Endothelial cell of umbilical vein (primary cell): ENCODE data around the gene CSNK1D. TPM values are rescaled to one million over a fixed set of nuclear protein-coding genes. Genes with fewer than 3 reads are reported as not detected.
"Not testable (repeated sequence)": the region's sequence is repeated elsewhere in the genome, so short reads cannot be mapped to it uniquely, and the experiment has no call there.

ENCODE experiments used
- BruUV-seq: library from RNA; stranded (reverse); fragments of 400-500 nt; replicated peaks from 2 replicates; lab custom pipeline; 2021; lab: Mats Ljungman, UMichigan
- CTCF ChIA-PET: fragments of 300-600, 350-600 bp; sonication (Branson Sonifier 250); formaldehyde crosslinking; loops from one replicate; lab custom pipeline; 2021; ENCODE audit warnings: antibody characterized with exemption, inconsistent platforms; lab: Charles Lee
- POLR2A ChIA-PET: fragments of 300-600, 350-600 bp; sonication (Branson Sonifier 250); formaldehyde crosslinking; loops from one replicate; lab custom pipeline; 2021; ENCODE audit warnings: antibody characterized with exemption, inconsistent platforms; lab: Charles Lee
- DNase-seq: peaks from one replicate; pipeline ENCODE4 v3.0.0-alpha.2; 2011; ENCODE audit warnings: low read depth, low spot score
- FAIRE-seq: peaks from 2 replicates; lab custom pipeline; 2011; peaks lifted over from hg19 to GRCh38; lab: Jason Lieb, UNC
- H2AFZ ChIP-seq: 2 replicates; pipeline ENCODE4 v1.6.0; 2012; ENCODE audit warnings: low read depth, low read length, control low read depth, inconsistent platforms
- H3K27ac ChIP-seq: 2 replicates; pipeline ENCODE4 v1.5.1; 2011; ENCODE audit warnings: low read depth, mild to moderate bottlenecking, control low read depth, low read length, moderate library complexity; ENCODE audit not compliant: insufficient read depth
- H3K27me3 ChIP-seq, 2 experiments: 2 replicates each; pipeline versions ENCODE4 v1.6.0 to v1.6.1; 2011; ENCODE audit warnings: low read length in 2 of 2, mixed read lengths in 1 of 2; ENCODE audit not compliant: control insufficient read depth in 2 of 2, insufficient read depth in 2 of 2
- H3K36me3 ChIP-seq, 2 experiments: 2 replicates in 1 of 2; 3 replicates in 1 of 2; pipeline ENCODE4 v1.5.1; 2011; ENCODE audit warnings: low read length in 2 of 2, mild to moderate bottlenecking in 1 of 2, moderate library complexity in 1 of 2; ENCODE audit not compliant: control insufficient read depth in 2 of 2, insufficient read depth in 2 of 2; ENCODE audit errors: extremely low read depth in 1 of 2
- H3K4me1 ChIP-seq: 3 replicates; pipeline ENCODE4 v1.5.1; 2011; ENCODE audit warnings: mild to moderate bottlenecking, low read length; ENCODE audit not compliant: control insufficient read depth, insufficient read depth; ENCODE audit errors: extremely low read depth
- H3K4me2 ChIP-seq: 2 replicates; pipeline ENCODE4 v1.6.1; 2011; ENCODE audit warnings: low read length, control low read depth, mixed read lengths; ENCODE audit not compliant: insufficient read depth
- H3K4me3 ChIP-seq, 3 experiments: fragments of 200-600 bp in 1 of 3; sonication (generic), shearing (Covaris generic) in 1 of 3; replicated peaks in 1 of 3; 2 replicates each; pipeline ENCODE4 v1.5.1; 2011 to 2016; ENCODE audit warnings: control low read depth in 3 of 3, low read length in 3 of 3, mild to moderate bottlenecking in 2 of 3, inconsistent platforms in 1 of 3, low read depth in 1 of 3, moderate library complexity in 1 of 3; ENCODE audit not compliant: insufficient read depth in 1 of 3
- H3K79me2 ChIP-seq: 2 replicates; pipeline ENCODE4 v1.6.0; 2012; ENCODE audit warnings: low read length, inconsistent platforms; ENCODE audit not compliant: control insufficient read depth, insufficient read depth
- H3K9ac ChIP-seq: replicated peaks from 2 replicates; pipeline ENCODE3; 2011; ENCODE audit warnings: low read length, control low read depth; ENCODE audit not compliant: insufficient read depth; ENCODE audit errors: extremely low read depth
- H3K9me1 ChIP-seq: replicated peaks from 3 replicates; pipeline ENCODE4 v1.6.0; 2011; ENCODE audit warnings: mild to moderate bottlenecking, low read length; ENCODE audit not compliant: control insufficient read depth, insufficient read depth; ENCODE audit errors: extremely low read depth
- H3K9me3 ChIP-seq: replicated peaks from 2 replicates; pipeline ENCODE4 v1.5.1; 2012; ENCODE audit warnings: low read length, inconsistent platforms; ENCODE audit not compliant: control insufficient read depth, insufficient read depth
- H4K20me1 ChIP-seq: replicated peaks from 2 replicates; pipeline ENCODE3; 2011; ENCODE audit warnings: mild to moderate bottlenecking, low read length; ENCODE audit not compliant: control insufficient read depth, insufficient read depth; ENCODE audit errors: extremely low read depth
- EZH2 ChIP-seq: IDR thresholded peaks from 2 replicates; pipeline ENCODE4 v1.6.1; 2012; ENCODE audit warnings: borderline replicate concordance, low read depth, mild to moderate bottlenecking, moderate library complexity, low read length, inconsistent platforms; ENCODE audit not compliant: severe bottlenecking
- FOS ChIP-seq: IDR thresholded peaks from 2 replicates; pipeline ENCODE4 v1.6.1; 2011; ENCODE audit warnings: mild to moderate bottlenecking, low read length, moderate library complexity, borderline replicate concordance; ENCODE audit not compliant: insufficient read depth
- GATA2 ChIP-seq: IDR thresholded peaks from 2 replicates; pipeline ENCODE4 v1.7.0; 2011; ENCODE audit warnings: low read depth, mild to moderate bottlenecking, moderate library complexity, mixed read lengths, low read length; ENCODE audit not compliant: insufficient read length, insufficient read depth
- JUN ChIP-seq: IDR thresholded peaks from 2 replicates; pipeline ENCODE4 v1.6.1; 2011; ENCODE audit warnings: borderline replicate concordance, low read depth; ENCODE audit not compliant: insufficient read length, insufficient read depth
- MYC ChIP-seq: IDR thresholded peaks from one replicate; pipeline ENCODE4 v1.6.1; 2011; ENCODE audit warnings: mild to moderate bottlenecking, low read depth, low read length
- POLR2A ChIP-seq: IDR thresholded peaks from 2 replicates; pipeline ENCODE4 v1.6.1; 2012; ENCODE audit warnings: low read depth, mild to moderate bottlenecking, control low read depth, low read length
- POLR2AphosphoS5 ChIP-seq: IDR thresholded peaks from 2 replicates; pipeline ENCODE4 v1.6.1; 2012; ENCODE audit warnings: low read depth, mild to moderate bottlenecking, control low read depth, low read length, moderate library complexity; ENCODE audit not compliant: insufficient read depth
- dilution Hi-C: fragments of 300-500 bp; cut with MboI; formaldehyde crosslinking; loops from one replicate; pipeline ENCODE4 v1.15.0; 2019; ENCODE audit warnings: low sequenced_read_pairs; ENCODE audit not compliant: extremely low pct_ligation_motif_present
- intact Hi-C: fragments of 100-400 bp; cut with micrococcal nuclease; formaldehyde crosslinking; loops from one replicate; pipeline ENCODE4 v1.10.0; 2022
- polyA plus RNA-seq, 4 experiments: library from polyadenylated mRNA; depleted of rRNA in 3 of 4; stranded (reverse) in 3 of 4; unstranded in 1 of 4; fragments of >200 nt; gene quantifications; 2 replicates each; pipeline versions ENCODE4 v1.2.1 to v1.2.3, GENCODE V29; 2011 to 2012; ENCODE audit warnings: missing spikeins in 1 of 4
- total RNA-seq: library from RNA; stranded (reverse); gene quantifications from 2 replicates; pipeline ENCODE4 v1.2.3, GENCODE V29; 2021
- TF ChIP-seq, protein P1 (sequence below), 2 donors: IDR thresholded peaks; 1 replicate in 1 of 2; 2 replicates in 1 of 2; pipeline ENCODE4 v1.5.1; 2011; ENCODE audit warnings: low read length in 2 of 2, mild to moderate bottlenecking in 2 of 2, moderate library complexity in 2 of 2, control low read depth in 1 of 2, inconsistent platforms in 1 of 2, low read depth in 1 of 2; ENCODE audit not compliant: insufficient read depth in 1 of 2; ENCODE audit errors: extremely low read depth in 1 of 2
- TF ChIP-seq, protein P2 (sequence below): IDR thresholded peaks from 2 replicates; pipeline ENCODE4 v1.6.1; 2011; ENCODE audit not compliant: insufficient read depth, insufficient read length

CSNK1D gene
- total and polyA plus RNA-seq, 2 donors (not counting 3 experiments of a cell fraction or from before 2014, with no cell fraction given): 127 to 155 TPM

DNA sequence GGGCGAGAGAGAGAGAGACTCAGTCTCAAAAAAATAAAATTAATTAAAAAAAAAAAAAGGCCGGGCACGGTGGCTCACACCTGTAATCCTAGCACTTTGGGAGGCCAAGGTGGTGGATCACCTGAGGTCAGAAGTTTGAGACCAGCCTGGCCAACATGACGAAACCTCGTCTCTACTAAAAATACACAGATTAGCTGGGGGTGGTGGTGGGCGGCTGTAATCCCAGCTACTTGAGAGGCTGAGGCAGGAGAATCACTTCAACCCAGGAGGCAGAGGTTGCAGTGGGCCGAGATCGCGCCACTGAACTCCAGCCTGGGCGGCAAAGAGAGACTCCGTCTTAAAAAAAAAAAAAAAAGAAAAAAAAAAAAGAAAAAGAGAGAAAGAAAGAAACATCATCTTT lies 62.8 kb downstream of the CSNK1D start:
- H2AFZ ChIP-seq, H3K9ac ChIP-seq, H3K4me2 ChIP-seq, H3K36me3 ChIP-seq, H4K20me1 ChIP-seq, H3K79me2 ChIP-seq, DNase-seq, CTCF ChIA-PET, H3K9me1 ChIP-seq, BruUV-seq, H3K27me3 ChIP-seq, POLR2A ChIA-PET, H3K9me3 ChIP-seq, dilution Hi-C loops, H3K27ac ChIP-seq, FAIRE-seq, H3K4me3 ChIP-seq: not testable (repeated sequence)
- intact Hi-C loops: loop anchor here (10.0 kb wide), 1 partner anchor 186 kb away; the partner anchor contains the start of genes CENPX and LRRC45
- peaks cover 16% of the 10 kb centered on the region for H3K4me1 ChIP-seq

DNA sequence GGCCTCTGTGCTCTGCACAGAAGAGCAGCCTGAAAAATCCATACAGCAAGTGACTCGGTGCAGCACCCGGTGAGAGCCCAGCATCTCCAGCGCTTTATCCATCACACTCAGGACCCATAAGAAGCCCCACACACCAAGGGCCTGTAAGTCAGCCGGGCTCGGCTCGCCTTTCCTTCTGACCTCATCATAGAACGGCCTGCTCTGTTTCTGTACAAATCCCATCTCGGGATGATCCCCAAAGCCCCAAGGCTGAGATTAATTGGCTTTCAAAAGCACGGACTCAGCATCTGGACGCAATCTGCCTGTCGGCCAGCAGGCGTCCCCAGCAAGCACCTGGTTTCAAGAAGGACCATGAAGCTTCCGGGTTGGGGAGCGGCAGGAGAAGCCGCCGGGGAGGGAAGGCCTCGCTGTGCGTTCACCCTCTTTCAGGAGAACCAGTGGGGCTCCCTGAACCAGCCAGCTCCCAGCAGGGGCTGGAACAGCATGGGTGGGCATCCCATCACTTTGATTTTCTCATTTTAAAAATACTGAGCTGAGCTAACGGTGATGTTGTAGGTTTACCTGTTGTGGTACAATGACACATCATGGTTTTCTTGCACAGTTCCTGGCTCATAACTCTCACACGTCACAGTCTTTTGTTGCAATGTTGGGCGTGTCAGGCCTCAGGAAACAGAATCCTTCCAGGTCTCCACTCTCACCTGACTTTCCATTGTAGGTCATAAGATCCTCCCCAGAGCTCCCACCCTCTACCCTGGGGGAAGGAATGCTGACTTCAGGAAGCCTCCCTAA lies 67.6 kb downstream of the CSNK1D start:
- Histone ChIP-seq H3K27me3 (no peaks in the 10 kb centered on the region), H3K79me2 (no peaks in the 10 kb centered on the region), H3K4me3 (no peak overlapping the region), H2AFZ (peak overlapping the region; percentile 69), H3K27ac (peak overlapping the region; percentile 35), H3K4me2 (peak overlapping the region; percentile 18), H3K9me1 (no peaks in the 10 kb centered on the region), H3K9ac (no peak overlapping the region), H3K9me3 (no peaks in the 10 kb centered on the region), H3K36me3 (no peaks in the 10 kb centered on the region), H4K20me1 (no peaks in the 10 kb centered on the region), H3K4me1 (peaks cover 7% of the 10 kb centered on the region)
- FAIRE-seq (peak; percentile 94), DNase-seq (peak; percentile 77)
- TF ChIP-seq FOS: no peak
- TF ChIP-seq, protein P1, sequence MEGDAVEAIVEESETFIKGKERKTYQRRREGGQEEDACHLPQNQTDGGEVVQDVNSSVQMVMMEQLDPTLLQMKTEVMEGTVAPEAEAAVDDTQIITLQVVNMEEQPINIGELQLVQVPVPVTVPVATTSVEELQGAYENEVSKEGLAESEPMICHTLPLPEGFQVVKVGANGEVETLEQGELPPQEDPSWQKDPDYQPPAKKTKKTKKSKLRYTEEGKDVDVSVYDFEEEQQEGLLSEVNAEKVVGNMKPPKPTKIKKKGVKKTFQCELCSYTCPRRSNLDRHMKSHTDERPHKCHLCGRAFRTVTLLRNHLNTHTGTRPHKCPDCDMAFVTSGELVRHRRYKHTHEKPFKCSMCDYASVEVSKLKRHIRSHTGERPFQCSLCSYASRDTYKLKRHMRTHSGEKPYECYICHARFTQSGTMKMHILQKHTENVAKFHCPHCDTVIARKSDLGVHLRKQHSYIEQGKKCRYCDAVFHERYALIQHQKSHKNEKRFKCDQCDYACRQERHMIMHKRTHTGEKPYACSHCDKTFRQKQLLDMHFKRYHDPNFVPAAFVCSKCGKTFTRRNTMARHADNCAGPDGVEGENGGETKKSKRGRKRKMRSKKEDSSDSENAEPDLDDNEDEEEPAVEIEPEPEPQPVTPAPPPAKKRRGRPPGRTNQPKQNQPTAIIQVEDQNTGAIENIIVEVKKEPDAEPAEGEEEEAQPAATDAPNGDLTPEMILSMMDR (IDR thresholded peaks at IDR 0.05; ENCODE audit: extremely low read depth in 1 of 2, insufficient read depth in 1 of 2, low read depth in 1 of 2, low read length in 2 of 2): peak; percentile 86 to 89
- TF ChIP-seq, protein P2, sequence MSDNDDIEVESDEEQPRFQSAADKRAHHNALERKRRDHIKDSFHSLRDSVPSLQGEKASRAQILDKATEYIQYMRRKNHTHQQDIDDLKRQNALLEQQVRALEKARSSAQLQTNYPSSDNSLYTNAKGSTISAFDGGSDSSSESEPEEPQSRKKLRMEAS: no peak
- TF ChIP-seq GATA2: no peak
- TF ChIP-seq JUN: no peak
- TF ChIP-seq MYC: no peak
- TF ChIP-seq POLR2A: peak; percentile 80
- TF ChIP-seq POLR2AphosphoS5: no peak
- TF ChIP-seq EZH2: no peak
- ChIA-PET CTCF (interaction anchor here (0.7 to 4.1 kb wide), 22 partner anchors 10 to 202 kb away, joined by 3 to 104 read pairs (median 6); partner anchors contain the start of gene SLC16A3), POLR2A (interaction anchor here (1.2 to 1.5 kb wide), 2 partner anchors 23 to 279 kb away, joined by 3 to 6 read pairs; partner anchors contain the start of gene SLC16A3)
- BruUV-seq: no TSS peak
- dilution Hi-C loops (no loop called here), intact Hi-C loops (loop anchor here (1.0 to 5.0 kb wide), 3 partner anchors 7 to 36 kb away; partner anchors contain the start of gene SLC16A3)
